Right hindlimb (tissue), 1 donor: ENCODE results near the gene PADI2.

ENCODE experiments used
- DNase-seq: peaks from one replicate; pipeline ENCODE4 v3.0.0-alpha.2; 2018

The PADI2 gene

GRCh38 chr1:17112076-17112475 lies 7.2 kb downstream of the PADI2 start:
- no peak for DNase-seq

DNA sequence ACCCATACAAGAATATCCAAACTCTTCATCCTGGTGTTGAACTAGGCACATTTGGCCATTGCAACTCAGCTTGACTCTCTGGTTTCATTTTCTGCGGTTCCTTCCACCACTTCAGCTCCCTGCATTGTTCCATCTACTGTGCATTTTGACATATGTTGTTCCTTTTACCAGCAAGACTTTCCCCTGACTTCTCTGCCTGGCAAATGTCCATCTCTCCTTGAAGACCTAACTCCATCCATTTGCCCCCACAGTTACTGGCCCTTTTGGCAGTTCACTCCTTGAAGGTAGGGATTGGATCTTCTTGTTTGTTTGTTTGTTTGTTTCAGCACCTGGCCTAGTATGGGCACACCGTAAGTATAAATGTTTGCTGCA lies 8.7 kb downstream of the PADI2 start:
- DNase-seq = no peak

DNA sequence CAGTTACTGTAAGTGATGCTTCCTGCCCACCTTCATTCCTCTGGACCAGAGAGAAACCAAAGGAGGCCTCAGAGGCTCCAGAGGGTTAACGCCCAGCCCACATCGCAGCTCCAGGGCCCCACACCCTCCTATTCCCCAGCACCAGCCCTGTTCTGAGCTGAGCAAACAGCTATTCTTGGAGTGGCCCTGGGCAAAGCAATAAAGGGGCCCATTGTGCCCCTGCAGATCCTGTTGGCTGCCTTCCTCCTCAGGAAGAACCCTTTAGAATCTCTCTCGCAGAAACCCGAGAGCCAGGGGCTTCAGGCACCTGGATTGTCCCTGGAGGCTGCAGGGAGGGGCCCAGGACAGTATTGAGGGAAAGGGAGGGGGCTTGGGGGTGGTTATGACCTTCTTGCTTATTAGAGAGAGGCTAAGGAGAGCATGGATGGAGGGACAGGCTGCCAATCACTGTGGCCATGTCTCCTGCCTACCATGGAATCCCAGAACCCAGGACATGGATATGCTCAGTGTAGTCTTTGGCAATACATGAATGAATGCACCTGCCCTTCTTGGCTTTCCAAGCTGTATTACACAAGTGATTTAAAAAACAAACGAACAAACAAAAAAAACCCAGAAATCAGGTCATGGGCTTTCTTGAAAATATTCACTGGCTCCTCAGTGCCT lies 9.2 kb downstream of the PADI2 start:
- no peak for DNase-seq

GRCh38 chr1:17108786-17109185 lies 10.5 kb downstream of the PADI2 start:
- no peak for DNase-seq

GRCh38 chr1:17108360-17108759 lies 10.9 kb downstream of the PADI2 start:
- DNase-seq = no peak

DNA sequence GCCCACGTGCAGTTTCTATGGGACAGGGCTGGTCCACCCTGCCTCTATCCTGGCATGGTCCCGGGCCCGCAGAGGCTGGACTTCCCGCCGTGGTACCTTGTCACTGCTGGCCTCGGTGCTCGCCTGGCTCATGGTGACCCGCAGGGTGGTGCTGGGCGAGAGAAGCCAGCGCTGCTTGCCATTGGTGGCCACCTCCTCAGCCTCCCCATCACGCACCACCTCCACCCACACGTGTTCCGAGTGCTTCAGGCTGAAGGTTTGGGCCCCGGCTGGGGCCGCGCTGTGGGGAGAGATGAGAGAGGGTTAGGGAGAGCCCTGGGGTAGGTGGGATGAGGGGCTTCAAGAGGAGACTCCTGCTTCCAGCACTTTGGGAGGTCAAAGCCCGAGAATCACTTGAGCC lies 14.5 kb downstream of the PADI2 start:
- DNase-seq = no peak

- DNase-seq = no peak
Measured at GRCh38 chr1:17102232-17102631, 17.0 kb downstream of the PADI2 start.

GRCh38 chr1:17101261-17101660 lies 18.0 kb downstream of the PADI2 start:
- no peak for DNase-seq

DNA sequence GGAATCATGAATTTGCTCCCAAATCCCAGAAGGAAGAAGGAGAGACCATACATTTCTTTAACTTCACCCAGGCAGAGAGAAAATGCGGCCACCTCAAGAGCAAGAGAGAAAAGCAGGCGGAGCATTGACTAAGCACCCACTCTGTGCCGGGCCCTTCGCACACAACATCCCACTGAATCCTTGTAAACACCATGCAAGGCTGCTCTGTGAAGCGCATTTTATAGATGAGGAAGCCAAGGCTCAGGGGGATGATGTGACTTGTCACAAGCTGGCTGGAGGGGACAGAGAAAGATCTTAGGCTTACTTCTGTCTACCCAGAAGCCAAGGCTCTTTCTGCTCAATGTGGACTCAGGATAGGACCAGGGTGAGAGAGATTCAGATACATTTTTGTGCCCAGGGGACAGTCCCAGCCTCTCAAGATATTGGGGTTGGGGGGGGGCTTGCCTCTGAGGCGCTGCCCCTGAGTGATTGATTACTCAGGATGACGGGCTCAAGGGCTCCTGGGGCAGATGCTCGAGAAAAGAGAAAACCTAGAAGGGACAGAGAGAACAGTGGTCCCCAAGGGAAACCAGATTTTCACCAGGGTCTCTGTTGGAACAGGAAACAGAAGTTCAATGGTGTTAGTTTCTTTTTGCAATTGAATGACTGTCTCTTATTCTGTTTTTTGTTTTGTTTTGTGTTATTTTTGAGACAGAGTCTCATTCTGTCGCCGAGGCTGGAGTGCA lies 19.5 kb downstream of the PADI2 start:
- no peak for DNase-seq

DNA sequence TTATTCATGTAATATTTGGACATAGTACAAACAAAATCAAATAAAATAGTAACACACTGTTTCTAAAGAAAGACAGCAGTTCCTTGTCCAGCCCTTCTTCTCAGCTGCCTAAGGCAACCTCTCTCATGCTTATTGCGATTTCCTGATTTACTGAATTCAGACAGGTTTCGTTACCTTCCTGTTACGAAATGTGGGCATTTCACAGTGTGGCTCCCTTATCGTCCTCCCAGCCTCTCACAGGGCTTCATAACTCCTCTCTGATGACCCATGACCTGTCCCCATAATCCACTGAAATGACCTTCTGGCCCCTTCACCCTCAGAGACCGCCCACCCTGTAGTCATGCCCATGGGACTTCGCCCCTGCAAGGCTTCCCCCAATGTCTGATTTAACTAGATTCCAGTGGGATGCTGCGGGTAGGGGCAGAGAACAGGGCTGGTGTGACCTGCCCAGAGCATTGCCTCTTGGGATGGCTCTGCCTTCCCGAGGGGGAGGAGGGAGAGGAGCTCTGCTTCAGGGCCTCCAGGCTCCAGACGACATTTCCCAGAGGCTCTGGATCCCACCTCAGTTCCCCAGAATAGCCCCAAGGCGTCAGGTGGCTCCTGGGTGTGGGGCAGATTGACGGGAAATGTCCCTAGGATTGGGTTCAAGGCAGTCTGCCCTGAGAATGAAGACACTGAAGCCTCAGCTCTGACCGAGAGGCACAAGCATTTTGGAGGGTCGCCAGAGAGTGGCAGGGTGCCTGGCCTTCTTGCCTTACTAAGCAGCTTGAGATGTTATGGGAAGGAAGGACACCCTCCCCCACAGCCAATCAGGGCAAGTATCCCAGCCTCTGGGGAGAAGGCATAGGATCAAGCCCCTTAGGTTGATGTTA lies 20.6 kb downstream of the PADI2 start:
- DNase-seq = peak; percentile 31

- DNase-seq = no peak
Measured at GRCh38 chr1:17097787-17098186, 21.5 kb downstream of the PADI2 start.

- no peak for DNase-seq
Measured at GRCh38 chr1:17097147-17097546, 22.1 kb downstream of the PADI2 start.

GRCh38 chr1:17096584-17096983 lies 22.7 kb downstream of the PADI2 start:
- no peak for DNase-seq

GRCh38 chr1:17095141-17095540 lies 24.1 kb downstream of the PADI2 start:
- DNase-seq = no peak

- DNase-seq = no peak
Measured at GRCh38 chr1:17094664-17095063, 24.6 kb downstream of the PADI2 start.

GRCh38 chr1:17093822-17094393 lies 25.3 kb downstream of the PADI2 start:
- no peak for DNase-seq

DNA sequence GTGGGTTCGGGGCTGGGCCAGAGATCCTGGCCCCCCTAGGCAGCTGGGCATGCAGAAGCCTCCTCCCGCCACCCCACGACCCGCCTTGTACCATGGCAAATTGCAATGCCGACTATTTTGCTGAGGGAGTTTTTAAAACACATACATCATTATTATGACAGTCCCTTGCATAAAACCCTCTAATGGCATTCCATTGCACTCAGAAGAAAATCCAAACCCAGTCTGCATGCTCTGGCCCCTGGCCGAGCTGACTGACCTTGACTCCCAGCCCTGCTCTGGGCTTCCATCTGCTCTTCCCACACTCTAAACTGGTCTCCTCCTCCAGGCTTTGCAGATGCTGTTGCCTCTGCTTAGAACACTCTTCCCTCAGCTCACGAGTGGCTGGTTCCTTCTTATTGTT lies 28.0 kb downstream of the PADI2 start:
- DNase-seq = no peak

DNA sequence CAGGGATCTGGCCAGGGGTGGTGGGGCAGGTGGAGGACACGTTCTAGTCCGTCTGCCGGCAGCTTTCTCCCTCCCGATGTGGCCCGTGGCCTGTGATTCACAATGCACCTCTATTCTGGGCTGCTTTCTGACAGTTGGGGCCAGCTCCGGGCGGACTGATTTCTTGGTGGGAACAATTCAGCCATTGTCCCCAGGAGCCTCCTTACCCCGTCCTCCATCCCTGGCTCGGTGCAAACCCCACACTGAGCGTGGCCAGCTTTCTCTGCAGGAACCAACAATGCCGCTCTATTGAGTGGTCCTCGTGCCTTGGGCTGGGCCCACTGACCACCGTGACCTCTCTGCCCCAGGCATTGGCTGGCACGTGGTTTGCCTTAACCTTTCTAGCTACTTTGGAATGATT lies 29.7 kb downstream of the PADI2 start:
- no peak for DNase-seq

DNA sequence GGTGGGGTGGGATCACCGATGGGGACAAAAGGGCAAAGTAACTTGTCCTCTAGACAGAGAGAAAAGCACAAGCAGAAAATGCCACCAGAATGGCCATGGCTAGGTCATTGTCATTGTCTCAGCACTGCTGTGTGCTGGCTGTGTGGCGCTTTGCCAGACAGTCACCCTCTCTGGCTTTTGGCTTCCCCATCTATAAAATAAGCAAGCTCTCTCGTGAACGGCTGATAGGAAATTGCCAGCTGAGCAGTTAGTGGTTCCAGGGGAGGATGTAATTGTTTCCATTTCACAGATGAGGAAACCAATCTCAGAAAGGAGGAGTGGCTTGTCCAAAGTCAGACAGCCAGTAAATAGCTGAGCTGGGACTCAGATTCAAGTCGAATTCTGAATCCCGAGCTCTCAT lies 32.5 kb downstream of the PADI2 start:
- no peak for DNase-seq

GRCh38 chr1:17084787-17085186 lies 34.5 kb downstream of the PADI2 start:
- no peak for DNase-seq

DNA sequence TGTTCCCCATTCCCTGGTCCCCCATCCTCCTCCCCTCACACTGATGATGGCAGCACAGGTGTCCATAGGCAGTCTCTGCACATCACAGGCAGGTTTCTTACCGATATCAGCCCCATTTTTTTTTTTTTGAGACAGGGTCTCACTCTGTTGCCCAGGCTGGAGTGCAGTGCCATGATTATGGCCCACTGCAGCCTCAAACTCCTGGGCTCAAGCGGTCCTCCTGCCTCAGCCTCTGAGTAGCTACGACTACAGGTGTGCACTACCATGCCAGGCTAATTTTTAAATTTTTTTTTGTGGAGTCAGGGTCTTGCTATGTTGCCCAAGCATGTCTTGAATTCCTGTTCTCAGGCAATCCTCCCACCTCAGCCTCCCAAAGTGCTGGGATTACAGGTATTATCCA lies 36.5 kb downstream of the PADI2 start:
- no peak for DNase-seq

DNA sequence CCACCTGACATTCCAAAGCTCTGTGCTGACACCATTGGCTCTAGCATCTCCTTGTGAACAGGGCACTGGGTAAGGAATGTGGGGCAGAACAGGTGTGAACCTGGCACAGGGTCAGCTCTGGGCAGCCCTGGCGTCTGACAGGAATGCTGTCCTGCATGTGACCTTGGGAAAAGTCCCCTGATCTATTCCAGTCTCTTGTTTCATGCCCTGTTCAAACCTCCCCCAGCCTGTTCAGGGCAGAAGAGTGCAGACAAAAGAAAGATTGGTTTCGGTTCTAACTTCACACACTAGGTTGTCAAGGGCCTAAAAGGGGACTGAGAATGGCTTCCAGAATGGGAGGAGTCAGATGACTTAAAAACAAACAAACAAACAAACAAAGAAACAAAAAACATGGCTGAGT lies 37.8 kb downstream of the PADI2 start:
- no peak for DNase-seq

- no peak for DNase-seq
Measured at GRCh38 chr1:17080880-17081279, 38.4 kb downstream of the PADI2 start.
